ENCODE results near the gene PRKG1.

PRKG1 gene

GRCh38 chr10:51821045-51821444 lies 746.8 kb downstream of the PRKG1 start:
- no peak for DNase-seq (ENCODE audit: low read depth)

- DNase-seq (ENCODE audit: low read depth) = no peak
Observed at GRCh38 chr10:51821745-51822144, 747.5 kb downstream of the PRKG1 start.

GRCh38 chr10:51832652-51833383 lies 758.5 kb downstream of the PRKG1 start:
- DNase-seq (ENCODE audit: low read depth) = peak; percentile 20

GRCh38 chr10:51834548-51834947 lies 760.3 kb downstream of the PRKG1 start:
- no peak for DNase-seq (ENCODE audit: low read depth)

GRCh38 chr10:51838471-51838870 lies 764.2 kb downstream of the PRKG1 start:
- no peak for DNase-seq (ENCODE audit: low read depth)

GRCh38 chr10:51843966-51844365 lies 769.7 kb downstream of the PRKG1 start:
- DNase-seq (ENCODE audit: low read depth) = no peak

GRCh38 chr10:51846856-51847506 lies 772.7 kb downstream of the PRKG1 start:
- DNase-seq (ENCODE audit: low read depth) = no peak

GRCh38 chr10:51852297-51852696 lies 778.0 kb downstream of the PRKG1 start:
- no peak for DNase-seq (ENCODE audit: low read depth)

- no peak for DNase-seq (ENCODE audit: low read depth)
Observed at GRCh38 chr10:51857305-51857704, 783.0 kb downstream of the PRKG1 start.

- peak; percentile 47 for DNase-seq (ENCODE audit: low read depth)
Observed at GRCh38 chr10:51860257-51860656, 786.0 kb downstream of the PRKG1 start.

GRCh38 chr10:51861051-51861450 lies 786.8 kb downstream of the PRKG1 start:
- no peak for DNase-seq (ENCODE audit: low read depth)

- no peak for DNase-seq (ENCODE audit: low read depth)
Observed at GRCh38 chr10:51861731-51862130, 787.4 kb downstream of the PRKG1 start.

- no peak for DNase-seq (ENCODE audit: low read depth)
Observed at GRCh38 chr10:51862149-51862548, 787.9 kb downstream of the PRKG1 start.

- peak; percentile 50 for DNase-seq (ENCODE audit: low read depth)
Observed at GRCh38 chr10:51867956-51868355, 793.7 kb downstream of the PRKG1 start.

- DNase-seq (ENCODE audit: low read depth) = no peak
Observed at GRCh38 chr10:51874131-51874530, 799.8 kb downstream of the PRKG1 start.

GRCh38 chr10:51875610-51876009 lies 801.3 kb downstream of the PRKG1 start:
- no peak for DNase-seq (ENCODE audit: low read depth)

GRCh38 chr10:51876503-51876902 lies 802.2 kb downstream of the PRKG1 start:
- no peak for DNase-seq (ENCODE audit: low read depth)

GRCh38 chr10:51876979-51877378 lies 802.7 kb downstream of the PRKG1 start:
- no peak for DNase-seq (ENCODE audit: low read depth)

- no peak for DNase-seq (ENCODE audit: low read depth)
Observed at GRCh38 chr10:51877636-51878035, 803.3 kb downstream of the PRKG1 start.

- no peak for DNase-seq (ENCODE audit: low read depth)
Observed at GRCh38 chr10:51878695-51879094, 804.4 kb downstream of the PRKG1 start.

- peak; percentile 100 for DNase-seq (ENCODE audit: low read depth)
Observed at GRCh38 chr10:51879238-51879637, 805.0 kb downstream of the PRKG1 start.

- DNase-seq (ENCODE audit: low read depth) = no peak
Observed at GRCh38 chr10:51881213-51881612, 806.9 kb downstream of the PRKG1 start.

- DNase-seq (ENCODE audit: low read depth) = no peak
Observed at GRCh38 chr10:51886438-51887068, 812.3 kb downstream of the PRKG1 start.
